Skeletal muscle tissue (tissue), 5 donors: ENCODE data around the gene TENT5A. TPM values are rescaled to one million over a fixed set of nuclear protein-coding genes. Genes with fewer than 3 reads are reported as not detected.

Experiments
- H3K27ac ChIP-seq: one replicate; pipeline ENCODE4 v1.7.0; 2013; ENCODE audit warnings: mild to moderate bottlenecking, low read depth, low read length, inconsistent platforms
- H3K27me3 ChIP-seq, 3 donors: one replicate each; pipeline ENCODE4 v1.7.0; 2013; ENCODE audit warnings: low read length in 3 of 3; ENCODE audit not compliant: control insufficient read depth in 3 of 3, insufficient read depth in 3 of 3
- H3K36me3 ChIP-seq, 3 donors: one replicate each; pipeline ENCODE4 v1.7.0; 2013; ENCODE audit warnings: low read length in 3 of 3; ENCODE audit not compliant: control insufficient read depth in 3 of 3, insufficient read depth in 3 of 3
- H3K4me1 ChIP-seq, 3 donors: one replicate each; pipeline ENCODE4 v1.7.0; 2013; ENCODE audit warnings: low read length in 3 of 3, mild to moderate bottlenecking in 3 of 3; ENCODE audit not compliant: control insufficient read depth in 3 of 3, insufficient read depth in 3 of 3
- H3K4me3 ChIP-seq, 3 donors: one replicate each; pipeline ENCODE4 v1.7.0; 2013; ENCODE audit warnings: low read length in 3 of 3
- H3K9ac ChIP-seq, 3 donors: one replicate each; pipeline ENCODE4 v1.7.0; 2013; ENCODE audit warnings: low read length in 3 of 3, mild to moderate bottlenecking in 3 of 3, moderate library complexity in 2 of 3, low read depth in 1 of 3
- H3K9me3 ChIP-seq, 3 donors: one replicate each; pipeline ENCODE4 v1.7.0; 2013; ENCODE audit warnings: low read length in 3 of 3; ENCODE audit not compliant: control insufficient read depth in 3 of 3
- small RNA-seq: library from RNA; depleted of rRNA; stranded (forward); fragments of <200 nt; gene quantifications from one replicate; pipeline ENCODE3, GENCODE V24; 2014
- total RNA-seq: library from RNA; depleted of rRNA; stranded (reverse); fragments of >200 nt; gene quantifications from one replicate; pipeline ENCODE4 v1.2.3, GENCODE V29; 2014
- donor health status: Osteomylitis.

The TENT5A gene
- total RNA-seq, 1 donor from 2014 or later: 28.2 TPM

- Histone ChIP-seq H3K27me3 (no peaks in the 10 kb centered on the region), H3K4me3 (no peak overlapping the region), H3K36me3 (no peaks in the 10 kb centered on the region), H3K27ac (no peak overlapping the region), H3K9ac (no peak overlapping the region), H3K4me1 (peaks cover 0 to 6% (median 2%) of the 10 kb centered on the region in 3 donors), H3K9me3 (no peaks in the 10 kb centered on the region)
Measured at GRCh38 chr6:81696524-81696923, 56.0 kb downstream of the TENT5A start.

Small RNAs within 50 kb of the gene (small RNA-seq; reads per million reads assigned to genes)
- gene AL078599.1 (not detected), gene RF00156 (not detected)
